ENCODE measurements around the gene PCDHB5.
"Not testable (repeated sequence)": the region's sequence is repeated elsewhere in the genome, so short reads cannot be mapped to it uniquely, and the experiment has no call there.

DNA sequence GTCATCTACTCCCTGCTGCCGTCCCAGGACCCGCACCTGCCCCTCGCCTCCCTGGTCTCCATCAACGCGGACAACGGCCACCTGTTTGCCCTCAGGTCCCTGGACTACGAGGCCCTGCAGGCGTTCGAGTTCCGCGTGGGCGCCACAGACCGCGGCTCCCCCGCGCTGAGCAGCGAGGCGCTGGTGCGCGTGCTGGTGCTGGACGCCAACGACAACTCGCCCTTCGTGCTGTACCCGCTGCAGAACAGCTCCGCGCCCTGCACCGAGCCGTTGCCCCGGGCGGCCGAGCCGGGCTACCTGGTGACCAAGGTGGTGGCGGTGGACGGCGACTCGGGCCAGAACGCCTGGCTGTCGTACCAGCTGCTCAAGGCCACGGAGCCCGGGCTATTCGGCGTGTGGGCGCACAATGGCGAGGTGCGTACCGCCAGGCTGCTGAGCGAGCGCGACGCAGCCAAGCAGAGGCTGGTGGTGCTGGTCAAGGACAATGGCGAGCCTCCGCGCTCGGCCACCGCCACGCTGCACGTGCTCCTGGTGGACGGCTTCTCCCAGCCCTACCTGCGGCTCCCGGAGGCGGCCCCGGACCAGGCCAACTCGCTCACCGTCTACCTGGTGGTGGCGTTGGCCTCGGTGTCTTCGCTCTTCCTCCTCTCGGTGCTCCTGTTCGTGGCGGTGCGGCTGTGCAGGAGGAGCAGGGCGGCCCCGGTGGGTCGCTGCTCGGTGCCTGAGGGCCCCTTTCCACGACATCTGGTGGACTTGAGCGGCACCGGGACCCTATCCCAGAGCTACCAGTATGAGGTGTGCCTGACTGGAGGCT, 39.5 kb downstream of the PCDHB5 start:
- not testable (repeated sequence) for TF ChIP-seq ZFX (IDR thresholded peaks at IDR 0.05; ENCODE audit: borderline replicate concordance)
- TF ChIP-seq, protein P1, sequence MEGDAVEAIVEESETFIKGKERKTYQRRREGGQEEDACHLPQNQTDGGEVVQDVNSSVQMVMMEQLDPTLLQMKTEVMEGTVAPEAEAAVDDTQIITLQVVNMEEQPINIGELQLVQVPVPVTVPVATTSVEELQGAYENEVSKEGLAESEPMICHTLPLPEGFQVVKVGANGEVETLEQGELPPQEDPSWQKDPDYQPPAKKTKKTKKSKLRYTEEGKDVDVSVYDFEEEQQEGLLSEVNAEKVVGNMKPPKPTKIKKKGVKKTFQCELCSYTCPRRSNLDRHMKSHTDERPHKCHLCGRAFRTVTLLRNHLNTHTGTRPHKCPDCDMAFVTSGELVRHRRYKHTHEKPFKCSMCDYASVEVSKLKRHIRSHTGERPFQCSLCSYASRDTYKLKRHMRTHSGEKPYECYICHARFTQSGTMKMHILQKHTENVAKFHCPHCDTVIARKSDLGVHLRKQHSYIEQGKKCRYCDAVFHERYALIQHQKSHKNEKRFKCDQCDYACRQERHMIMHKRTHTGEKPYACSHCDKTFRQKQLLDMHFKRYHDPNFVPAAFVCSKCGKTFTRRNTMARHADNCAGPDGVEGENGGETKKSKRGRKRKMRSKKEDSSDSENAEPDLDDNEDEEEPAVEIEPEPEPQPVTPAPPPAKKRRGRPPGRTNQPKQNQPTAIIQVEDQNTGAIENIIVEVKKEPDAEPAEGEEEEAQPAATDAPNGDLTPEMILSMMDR (IDR thresholded peaks at IDR 0.05): not testable (repeated sequence)
